Measurements from ENCODE around the gene ZFP90.
"Not testable (repeated sequence)": the region's sequence is repeated elsewhere in the genome, so short reads cannot be mapped to it uniquely, and the experiment has no call there.

Gene ZFP90

GRCh38 chr16:68538880-68539701 is at the start of gene ZFP90:
Gene ZFP90, plus strand, starts transcription at chr16:68539291. Its CDS starts 502 bp downstream, at chr16:68539793.
- peak; percentile 80 to 82 for DNase-seq

GRCh38 chr16:68490358-68490757 is 48.7 kb upstream of the ZFP90 start:
- DNase-seq = no peak

GRCh38 chr16:68490829-68491575 is 48.1 kb upstream of the ZFP90 start:
- DNase-seq = no peak

- no peak for DNase-seq
Observed at GRCh38 chr16:68491576-68491950, 47.5 kb upstream of the ZFP90 start.

- DNase-seq = no peak
Observed at GRCh38 chr16:68492151-68492542, 46.9 kb upstream of the ZFP90 start.

GRCh38 chr16:68492543-68493411 is 46.3 kb upstream of the ZFP90 start:
- DNase-seq = no peak

GRCh38 chr16:68493412-68494070 is 45.5 kb upstream of the ZFP90 start:
- no peak for DNase-seq

GRCh38 chr16:68494261-68494660 is 44.8 kb upstream of the ZFP90 start:
- DNase-seq = not testable (repeated sequence)

- DNase-seq = no peak
Observed at GRCh38 chr16:68496689-68497088, 42.4 kb upstream of the ZFP90 start.

GRCh38 chr16:68499006-68499405 is 40.1 kb upstream of the ZFP90 start:
- no peak for DNase-seq

- DNase-seq = no peak
Observed at GRCh38 chr16:68503334-68503733, 35.8 kb upstream of the ZFP90 start.

GRCh38 chr16:68504066-68504465 is 35.0 kb upstream of the ZFP90 start:
- DNase-seq = no peak

GRCh38 chr16:68506331-68507053 is 32.6 kb upstream of the ZFP90 start:
- DNase-seq = no peak

GRCh38 chr16:68508013-68508412 is 31.1 kb upstream of the ZFP90 start:
- DNase-seq = no peak

- no peak for DNase-seq
Observed at GRCh38 chr16:68508641-68509240, 30.4 kb upstream of the ZFP90 start.

GRCh38 chr16:68509381-68509780 is 29.7 kb upstream of the ZFP90 start:
- DNase-seq = no peak

GRCh38 chr16:68510775-68511174 is 28.3 kb upstream of the ZFP90 start:
- no peak for DNase-seq

- no peak for DNase-seq
Observed at GRCh38 chr16:68512183-68512582, 26.9 kb upstream of the ZFP90 start.

- DNase-seq = no peak
Observed at GRCh38 chr16:68512742-68513141, 26.3 kb upstream of the ZFP90 start.

GRCh38 chr16:68514511-68514910 is 24.6 kb upstream of the ZFP90 start:
- DNase-seq = no peak

GRCh38 chr16:68517606-68518166 is 21.4 kb upstream of the ZFP90 start:
- no peak for DNase-seq
